H1 (cell line): ENCODE measurements around the gene NR5A1. TPM values are rescaled to one million over a fixed set of nuclear protein-coding genes. Genes with fewer than 3 reads are reported as not detected.

ENCODE experiments used
- CTCF ChIA-PET: fragments of 300-600 bp; sonication (Branson Sonifier 250); formaldehyde crosslinking; loops from one replicate; lab custom pipeline; 2021; ENCODE audit not compliant: partially characterized antibody; lab: Charles Lee
- POLR2A ChIA-PET: fragments of 300-600 bp; sonication (Branson Sonifier 250); formaldehyde crosslinking; loops from one replicate; lab custom pipeline; 2021; ENCODE audit warnings: inconsistent platforms; ENCODE audit not compliant: partially characterized antibody; lab: Charles Lee
- DNase-seq, 2 experiments: peaks; one replicate each; pipeline versions ENCODE4 v3.0.0 to v3.0.0-alpha.2; 2010 to 2022; ENCODE audit warnings: low spot score in 2 of 2, low read depth in 1 of 2, mixed read lengths in 1 of 2
- FAIRE-seq: peaks from 2 replicates; lab custom pipeline; 2011; peaks lifted over from hg19 to GRCh38; lab: Jason Lieb, UNC
- H2AFZ ChIP-seq: 2 replicates; pipeline ENCODE4 v1.8.1; 2012; ENCODE audit warnings: low read length, inconsistent platforms
- H2AK5ac ChIP-seq: 2 replicates; pipeline ENCODE4 v1.6.1; 2013; ENCODE audit warnings: low read depth, low read length
- H2BK120ac ChIP-seq: replicated peaks from 2 replicates; pipeline ENCODE3; 2013; ENCODE audit warnings: low read depth, low read length, inconsistent platforms
- H2BK12ac ChIP-seq: 2 replicates; pipeline ENCODE4 v1.6.1; 2013; ENCODE audit warnings: low read depth, low read length
- H2BK15ac ChIP-seq: 2 replicates; pipeline ENCODE4 v1.6.1; 2013; ENCODE audit warnings: low read length
- H2BK20ac ChIP-seq: 2 replicates; pipeline ENCODE4 v1.6.1; 2013; ENCODE audit warnings: low read length
- H2BK5ac ChIP-seq: 2 replicates; pipeline ENCODE4 v1.6.1; 2013; ENCODE audit warnings: low read depth, low read length
- H3K14ac ChIP-seq: 2 replicates; pipeline ENCODE4 v1.6.1; 2013; ENCODE audit warnings: inconsistent platforms; ENCODE audit not compliant: insufficient read length
- H3K18ac ChIP-seq: 2 replicates; pipeline ENCODE4 v1.6.1; 2013; ENCODE audit warnings: low read length; ENCODE audit errors: extremely low read depth
- H3K23ac ChIP-seq: 2 replicates; pipeline ENCODE4 v1.6.1; 2013; ENCODE audit warnings: inconsistent platforms; ENCODE audit not compliant: insufficient read length
- H3K23me2 ChIP-seq: 2 replicates; pipeline ENCODE4 v1.6.1; 2013; ENCODE audit warnings: low read depth, low read length
- H3K27ac ChIP-seq: 2 replicates; pipeline ENCODE4 v1.6.1; 2011; ENCODE audit warnings: low read depth, low read length, inconsistent platforms
- H3K27me3 ChIP-seq, 4 experiments: replicated peaks in 1 of 4; 1 replicate in 1 of 4; 2 replicates in 3 of 4; pipeline versions ENCODE4 v1.6.1 to v1.8.1; 2011 to 2013; ENCODE audit warnings: low read length in 3 of 4, mild to moderate bottlenecking in 3 of 4, inconsistent platforms in 2 of 4, mixed read lengths in 2 of 4, moderate library complexity in 1 of 4; ENCODE audit not compliant: control insufficient read depth in 3 of 4, insufficient read depth in 3 of 4; ENCODE audit errors: extremely low read depth in 1 of 4
- H3K36me3 ChIP-seq, 4 experiments: 2 replicates each; pipeline versions ENCODE4 v1.6.1 to v1.8.1; 2011 to 2013; ENCODE audit warnings: mild to moderate bottlenecking in 4 of 4, low read length in 3 of 4, moderate library complexity in 2 of 4, control low read depth in 1 of 4, inconsistent platforms in 1 of 4; ENCODE audit not compliant: insufficient read depth in 4 of 4, control insufficient read depth in 2 of 4
- H3K4ac ChIP-seq: replicated peaks from 2 replicates; pipeline ENCODE3; 2013; ENCODE audit warnings: low read length, low read depth, mixed read lengths, inconsistent platforms; ENCODE audit not compliant: insufficient read length
- H3K4me1 ChIP-seq, 4 experiments: replicated peaks in 1 of 4; 1 replicate in 1 of 4; 2 replicates in 3 of 4; pipeline versions ENCODE4 v1.6.1 to v1.8.1; 2011 to 2013; ENCODE audit warnings: low read length in 3 of 4, inconsistent platforms in 2 of 4, mixed read lengths in 1 of 4; ENCODE audit not compliant: insufficient read depth in 4 of 4, control insufficient read depth in 3 of 4
- H3K4me2 ChIP-seq, 2 experiments: 2 replicates each; pipeline versions ENCODE4 v1.6.1 to v1.8.1; 2011 to 2013; ENCODE audit warnings: low read depth in 2 of 2, low read length in 2 of 2, control low read depth in 1 of 2, inconsistent platforms in 1 of 2, mild to moderate bottlenecking in 1 of 2; ENCODE audit not compliant: insufficient read depth in 1 of 2
- H3K4me3 ChIP-seq, 4 experiments: fragments of 200-600, 300-600 bp in 1 of 4; sonication (generic), shearing (Covaris generic), sonication (Bioruptor Twin) in 1 of 4; 2 replicates each; pipeline versions ENCODE4 v1.5.1 to v1.8.1; 2011 to 2016; ENCODE audit warnings: low read length in 4 of 4, low read depth in 3 of 4, control low read depth in 2 of 4, inconsistent platforms in 2 of 4, mild to moderate bottlenecking in 2 of 4, mixed read lengths in 1 of 4, moderate library complexity in 1 of 4; ENCODE audit not compliant: insufficient read depth in 2 of 4; ENCODE audit errors: extremely low read depth in 1 of 4
- H3K56ac ChIP-seq: replicated peaks from 2 replicates; pipeline ENCODE3; 2013; ENCODE audit warnings: low read depth, mild to moderate bottlenecking, mixed read lengths, low read length, inconsistent platforms; ENCODE audit not compliant: insufficient read length
- H3K79me1 ChIP-seq: 2 replicates; pipeline ENCODE4 v1.6.1; 2013; ENCODE audit warnings: low read depth, low read length, control low read depth
- H3K79me2 ChIP-seq, 2 experiments: 2 replicates each; pipeline versions ENCODE4 v1.6.1 to v1.8.1; 2012 to 2013; ENCODE audit warnings: low read length in 2 of 2, mild to moderate bottlenecking in 2 of 2, inconsistent platforms in 1 of 2; ENCODE audit not compliant: insufficient read depth in 2 of 2, control insufficient read depth in 1 of 2
- H3K9ac ChIP-seq, 4 experiments: replicated peaks in 1 of 4; 1 replicate in 1 of 4; 2 replicates in 3 of 4; pipeline versions ENCODE4 v1.6.1 to v1.8.1; 2011 to 2013; ENCODE audit warnings: low read depth in 3 of 4, low read length in 3 of 4, control low read depth in 2 of 4, mild to moderate bottlenecking in 2 of 4, moderate library complexity in 2 of 4, inconsistent platforms in 1 of 4; ENCODE audit errors: extremely low read depth in 1 of 4
- H3K9me3 ChIP-seq, 2 experiments: 2 replicates each; pipeline versions ENCODE4 v1.6.1 to v1.8.1; 2012 to 2013; ENCODE audit warnings: mild to moderate bottlenecking in 2 of 2, moderate library complexity in 2 of 2, control low read depth in 1 of 2, inconsistent platforms in 1 of 2, low read depth in 1 of 2, low read length in 1 of 2, mixed read lengths in 1 of 2; ENCODE audit not compliant: insufficient read depth in 2 of 2
- H4K20me1 ChIP-seq, 2 experiments: replicated peaks in 1 of 2; 2 replicates each; pipeline versions ENCODE3 to v1.8.1; 2011 to 2013; ENCODE audit warnings: inconsistent platforms in 2 of 2, low read length in 2 of 2, mild to moderate bottlenecking in 1 of 2; ENCODE audit not compliant: insufficient read depth in 2 of 2, control insufficient read depth in 1 of 2
- H4K5ac ChIP-seq: 2 replicates; pipeline ENCODE4 v1.6.1; 2013; ENCODE audit warnings: low read length, low read depth, mixed read lengths, inconsistent platforms; ENCODE audit not compliant: insufficient read length
- H4K8ac ChIP-seq: 2 replicates; pipeline ENCODE4 v1.8.0; 2013; ENCODE audit warnings: mild to moderate bottlenecking, moderate library complexity, low read length, inconsistent platforms; ENCODE audit not compliant: insufficient read depth; ENCODE audit errors: extremely low read depth
- H4K91ac ChIP-seq: replicated peaks from 2 replicates; pipeline ENCODE3; 2013; ENCODE audit warnings: low read length, mixed read lengths, inconsistent platforms; ENCODE audit not compliant: insufficient read length
- RXRA ChIP-seq: IDR thresholded peaks from 2 replicates; pipeline ENCODE4 v1.6.1; 2011; ENCODE audit warnings: low read depth, mild to moderate bottlenecking, low read length, moderate library complexity; ENCODE audit not compliant: insufficient read depth
- TAF1 ChIP-seq: IDR thresholded peaks from 2 replicates; pipeline ENCODE4 v1.6.1; 2011; ENCODE audit warnings: mild to moderate bottlenecking, low read depth, low read length
- WGBS, 2 experiments: shearing (Covaris generic) in 1 of 2; methylation state at CpG; one replicate each; pipeline versions ENCODE4 v1.1.6 to v1.1.7; 2013 to 2015; ENCODE audit warnings: low lambda C conversion rate in 2 of 2, mixed read lengths in 2 of 2, inconsistent platforms in 1 of 2, low coverage in 1 of 2, missing lambda C conversion rate in 1 of 2; ENCODE audit not compliant: insufficient replicate concordance in 2 of 2, insufficient coverage in 1 of 2, insufficient read length in 1 of 2; ENCODE audit errors: extremely low coverage in 1 of 2, missing lambda C conversion rate in 1 of 2; 5-methylcytosine and 5-hydroxymethylcytosine counted together
- polyA plus RNA-seq, 7 experiments: library from polyadenylated mRNA; depleted of rRNA in 3 of 7; stranded (reverse) in 5 of 7; unstranded in 2 of 7; fragments of >200 nt in 5 of 7; fragments of 200-250 nt in 2 of 7; gene quantifications; 1 replicate in 5 of 7; 2 replicates in 1 of 7; 4 replicates in 1 of 7; pipeline versions ENCODE4 v1.2.1 to v1.2.3, GENCODE V29; 2011 to 2013; ENCODE audit warnings: missing spikeins in 2 of 7, mixed read lengths in 2 of 7
- total RNA-seq: library from RNA; stranded (reverse); fragmentation: NEBNext Ultra II Directional; extraction: Animal tissue kit (Norgen Biotek cat#: 25700); gene quantifications from 2 replicates; pipeline ENCODE4 v1.2.1, GENCODE V29; 2021

NR5A1 gene
- total and polyA plus RNA-seq, 2 of the 8 experiments (the other 6 are each of a cell fraction or from before 2014, with no cell fraction given) = 0.29 to 0.58 TPM

- no peaks in the 10 kb centered on the region for H3K9me3 ChIP-seq
- DNase-seq = no peak
- no peak overlapping the region for H3K14ac ChIP-seq
- H3K9ac ChIP-seq = no peak overlapping the region
- peaks cover 6 to 35% (median 17%) of the 10 kb centered on the region in 4 experiments for H3K4me1 ChIP-seq
- no peak overlapping the region for H3K23ac ChIP-seq
- no peaks in the 10 kb centered on the region for H3K79me1 ChIP-seq
- H2BK5ac ChIP-seq = no peak overlapping the region
- H3K27ac ChIP-seq = no peak overlapping the region
- H2BK20ac ChIP-seq = no peak overlapping the region
- WGBS, 2 experiments = 86% methylated on average over 12 of the region's 13 CpGs; no CpG with 5 or more reads in 1 of the 2 experiments
- 0 out of 2 replicates have a peak overlapping the region, but pooled peaks have one; percentile 27 for H2BK12ac ChIP-seq
- peaks cover 0 to 17% (median 10%) of the 10 kb centered on the region in 4 experiments; a peak in 6 of 7 replicates for H3K27me3 ChIP-seq
- no peak overlapping the region for H3K4me3 ChIP-seq
- TF ChIP-seq RXRA = no peak
- TF ChIP-seq TAF1 = no peak
- TF ChIP-seq, all 59 proteins: peak for 0
- FAIRE-seq = no peak
- H2AFZ ChIP-seq = no peak overlapping the region
- no peak overlapping the region for H4K91ac ChIP-seq
- no peak overlapping the region for H4K5ac ChIP-seq
- no peak overlapping the region for H4K8ac ChIP-seq
- no peaks in the 10 kb centered on the region for H3K36me3 ChIP-seq
- no peak overlapping the region for H2BK15ac ChIP-seq
- H4K20me1 ChIP-seq = peaks cover 0 to 7% of the 10 kb centered on the region in 2 experiments
- H3K4me2 ChIP-seq = no peak overlapping the region
- no peak overlapping the region for H2BK120ac ChIP-seq
- no peak overlapping the region for H3K18ac ChIP-seq
- ChIA-PET CTCF (interaction anchor here (0.9 to 2.6 kb wide), 4 partner anchors 12 to 52 kb away, joined by 3 to 9 read pairs (median 6); no protein-coding TSS in a partner anchor), POLR2A (interaction anchor here (1.0 to 3.1 kb wide), 3 partner anchors 12 to 21 kb away, joined by 3 to 11 read pairs (median 6); no protein-coding TSS in a partner anchor)
- H3K56ac ChIP-seq = no peak overlapping the region
- no peaks in the 10 kb centered on the region for H3K79me2 ChIP-seq
- no peak overlapping the region for H2AK5ac ChIP-seq
- H3K23me2 ChIP-seq = peaks cover 4% of the 10 kb centered on the region; the same call in 1 of the 2 replicates
- no peak overlapping the region for H3K4ac ChIP-seq
Measured at GRCh38 chr9:124485201-124485600, 22.0 kb downstream of the NR5A1 start.
